Measurements from ENCODE around the gene NRCAM.

DNA sequence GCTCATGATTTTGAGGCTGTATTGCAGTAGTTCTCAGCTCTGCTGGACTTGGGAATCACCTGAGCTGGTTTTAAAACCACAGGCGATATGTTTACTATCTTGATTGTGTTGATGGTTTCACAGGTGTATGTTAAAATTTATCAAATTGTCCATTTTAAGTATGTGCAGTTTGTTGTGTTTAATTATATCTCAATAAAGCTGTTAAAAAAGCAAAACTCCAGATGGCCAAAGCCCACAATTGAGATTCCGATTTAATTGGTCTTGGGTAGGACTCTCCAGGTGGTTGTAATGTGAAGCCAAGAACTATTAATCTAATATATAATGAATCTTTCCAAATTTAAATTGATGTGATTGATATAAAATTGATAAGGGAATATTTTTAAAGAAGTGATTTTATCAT, 48.6 kb downstream of the NRCAM start:
- TF ChIP-seq, protein P1, sequence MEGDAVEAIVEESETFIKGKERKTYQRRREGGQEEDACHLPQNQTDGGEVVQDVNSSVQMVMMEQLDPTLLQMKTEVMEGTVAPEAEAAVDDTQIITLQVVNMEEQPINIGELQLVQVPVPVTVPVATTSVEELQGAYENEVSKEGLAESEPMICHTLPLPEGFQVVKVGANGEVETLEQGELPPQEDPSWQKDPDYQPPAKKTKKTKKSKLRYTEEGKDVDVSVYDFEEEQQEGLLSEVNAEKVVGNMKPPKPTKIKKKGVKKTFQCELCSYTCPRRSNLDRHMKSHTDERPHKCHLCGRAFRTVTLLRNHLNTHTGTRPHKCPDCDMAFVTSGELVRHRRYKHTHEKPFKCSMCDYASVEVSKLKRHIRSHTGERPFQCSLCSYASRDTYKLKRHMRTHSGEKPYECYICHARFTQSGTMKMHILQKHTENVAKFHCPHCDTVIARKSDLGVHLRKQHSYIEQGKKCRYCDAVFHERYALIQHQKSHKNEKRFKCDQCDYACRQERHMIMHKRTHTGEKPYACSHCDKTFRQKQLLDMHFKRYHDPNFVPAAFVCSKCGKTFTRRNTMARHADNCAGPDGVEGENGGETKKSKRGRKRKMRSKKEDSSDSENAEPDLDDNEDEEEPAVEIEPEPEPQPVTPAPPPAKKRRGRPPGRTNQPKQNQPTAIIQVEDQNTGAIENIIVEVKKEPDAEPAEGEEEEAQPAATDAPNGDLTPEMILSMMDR (conservative IDR thresholded peaks at IDR 0.05 in 1 of 2, IDR thresholded peaks at IDR 0.05 in 1 of 2; ENCODE audit: extremely low read depth in 1 of 2, insufficient read depth in 1 of 2, low read depth in 1 of 2, low read length in 2 of 2), result no peak
- no peak for TF ChIP-seq EZH2 (IDR thresholded peaks at IDR 0.05; ENCODE audit: borderline replicate concordance, low read length)

Data from mammary epithelial cell (primary cell).